Measurements from ENCODE around the gene GSE1. TPM values are rescaled to one million over a fixed set of nuclear protein-coding genes. Genes with fewer than 3 reads are reported as not detected.

GSE1 gene
- total RNA-seq, 6 experiments from 2014 or later: 49.2 to 62.3 (median 58.1) TPM

GRCh38 chr16:85683363-85683762 lies 70.2 kb downstream of the GSE1 start:
- no peak overlapping the region for H3K27ac Mint-ChIP-seq

GRCh38 chr16:85685251-85685650 lies 72.1 kb downstream of the GSE1 start:
- Mint-ChIP-seq H3K4me1 (ENCODE audit: low read depth) (peaks cover 7% of the 10 kb centered on the region; the same call in 1 of the 2 replicates), H3K4me3 (no peak overlapping the region), H3K27ac (no peak overlapping the region), H3K36me3 (ENCODE audit: low read depth) (no peaks in the 10 kb centered on the region), H3K27me3 (ENCODE audit: insufficient read depth) (peaks cover 9% of the 10 kb centered on the region), H3K9me3 (no peaks in the 10 kb centered on the region)
- TF ChIP-seq CTCF (IDR thresholded peaks at IDR 0.05): no peak
- DNase-seq: no peak

More at GRCh38 chr16:85683363-85683762, 70.2 kb downstream of the GSE1 start:
- Mint-ChIP-seq H3K36me3 (ENCODE audit: low read depth) (no peaks in the 10 kb centered on the region), H3K4me1 (ENCODE audit: low read depth) (peaks cover 7% of the 10 kb centered on the region; the same call in 1 of the 2 replicates), H3K4me3 (no peak overlapping the region), H3K27me3 (ENCODE audit: insufficient read depth) (peaks cover 14% of the 10 kb centered on the region), H3K9me3 (no peaks in the 10 kb centered on the region)
- no peak for DNase-seq
- TF ChIP-seq CTCF (IDR thresholded peaks at IDR 0.05): no peak

- H3K9me3 Mint-ChIP-seq: no peaks in the 10 kb centered on the region
- no peak overlapping the region for H3K27ac Mint-ChIP-seq
Measured at GRCh38 chr16:85686912-85687591, 73.9 kb downstream of the GSE1 start.

DNA sequence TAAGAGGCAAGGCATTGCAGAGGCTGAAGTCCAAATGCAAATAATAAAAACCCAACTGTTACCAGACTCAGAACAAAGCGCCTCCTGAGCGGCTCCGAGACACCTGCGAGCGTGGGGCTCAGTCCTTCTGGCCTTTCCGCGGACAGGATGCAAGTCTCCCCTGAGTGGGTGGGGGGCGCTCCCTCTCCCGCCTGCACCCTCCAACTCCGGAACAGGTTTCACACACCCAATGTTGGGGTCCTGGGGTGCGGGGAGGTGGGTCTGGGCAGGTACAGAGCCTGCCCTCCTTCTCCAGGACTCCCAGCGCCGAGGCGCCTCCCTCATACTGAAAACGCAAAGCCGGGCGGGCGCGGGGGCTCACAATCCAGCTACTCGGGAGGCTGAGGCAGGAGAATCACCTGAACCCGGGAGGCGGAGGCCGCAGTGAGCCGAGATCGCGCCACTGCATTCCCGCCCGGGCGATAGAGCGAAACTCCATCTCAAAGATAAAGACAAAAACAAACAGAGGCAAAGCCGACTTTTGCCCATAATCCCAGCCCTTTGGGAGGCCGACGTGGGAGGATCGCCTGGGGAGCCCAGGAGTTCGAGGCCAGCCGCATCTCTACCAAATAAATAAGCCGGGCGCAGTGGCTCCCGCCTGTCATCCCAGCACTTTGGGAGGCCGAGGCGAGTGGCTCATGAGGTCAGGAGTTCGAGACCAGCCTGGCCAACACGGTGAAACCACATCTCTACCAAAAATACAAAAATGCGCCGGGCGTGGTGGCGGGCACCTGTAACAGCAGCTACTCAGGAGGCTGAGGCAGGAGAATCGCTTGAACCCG lies 74.7 kb downstream of the GSE1 start:
- no peak for TF ChIP-seq CTCF (IDR thresholded peaks at IDR 0.05)
- peak overlapping the region; percentile 84 for H3K4me3 Mint-ChIP-seq
- H3K4me1 Mint-ChIP-seq (ENCODE audit: low read depth): peaks cover 7% of the 10 kb centered on the region; the same call in 1 of the 2 replicates
- 0 out of 2 replicates have a peak overlapping the region, but pooled peaks have one; percentile 31 for H3K27ac Mint-ChIP-seq
- H3K36me3 Mint-ChIP-seq (ENCODE audit: low read depth): no peaks in the 10 kb centered on the region
- H3K27me3 Mint-ChIP-seq (ENCODE audit: insufficient read depth): peaks cover 11% of the 10 kb centered on the region
- H3K9me3 Mint-ChIP-seq: no peaks in the 10 kb centered on the region
- no peak for DNase-seq

More at GRCh38 chr16:85686912-85687591, 73.9 kb downstream of the GSE1 start:
- Mint-ChIP-seq H3K4me1 (ENCODE audit: low read depth) (peaks cover 7% of the 10 kb centered on the region; the same call in 1 of the 2 replicates), H3K36me3 (ENCODE audit: low read depth) (no peaks in the 10 kb centered on the region), H3K4me3 (peak overlapping the region; percentile 84), H3K27me3 (ENCODE audit: insufficient read depth) (peaks cover 4% of the 10 kb centered on the region)
- no peak for TF ChIP-seq CTCF (IDR thresholded peaks at IDR 0.05)
- DNase-seq: no peak

DNA sequence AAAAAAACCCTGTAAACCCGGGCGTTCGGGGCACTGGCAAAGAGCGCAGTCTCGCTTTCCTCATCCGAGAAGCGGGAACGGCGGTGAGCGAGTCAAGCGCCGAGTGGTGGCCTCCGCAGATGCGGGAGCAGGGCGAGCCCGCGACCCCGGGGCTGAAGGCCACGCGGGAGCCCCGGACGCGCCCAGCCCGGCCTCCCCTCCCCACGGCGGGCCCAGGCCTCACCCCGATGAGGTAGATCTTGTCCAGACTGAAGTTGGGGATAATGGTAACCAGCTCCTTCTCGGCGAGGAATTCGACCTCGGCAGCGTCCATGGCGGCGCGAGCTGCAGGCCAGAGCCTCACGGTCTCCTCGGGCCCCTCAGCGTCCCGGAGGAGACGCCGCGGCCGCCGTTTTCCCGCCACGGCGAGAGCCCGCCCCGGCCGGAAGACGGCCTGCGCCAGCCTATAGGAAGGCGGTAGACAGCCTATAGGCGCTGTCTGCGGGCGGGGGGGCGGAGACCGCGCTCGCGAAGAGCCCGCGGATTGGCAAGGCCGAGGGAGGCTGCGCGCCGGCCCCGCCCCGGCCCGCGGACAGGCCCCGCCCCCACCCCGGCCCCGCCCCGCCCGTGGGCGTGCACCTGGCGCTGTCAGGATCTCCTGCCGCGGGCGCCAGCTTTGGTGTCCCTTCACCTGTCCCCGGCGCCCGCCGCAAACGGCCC lies 75.6 kb downstream of the GSE1 start, which contains the start of gene GINS2:
Gene GINS2, minus strand, starts transcription at position 369 of the 699 bp plus-strand sequence. Its CDS starts 56 bp downstream, at position 313.
- Mint-ChIP-seq H3K36me3 (ENCODE audit: low read depth) (no peaks in the 10 kb centered on the region), H3K4me1 (ENCODE audit: low read depth) (peaks cover 7% of the 10 kb centered on the region; the same call in 1 of the 2 replicates), H3K27me3 (ENCODE audit: insufficient read depth) (peaks cover 11% of the 10 kb centered on the region), H3K4me3 (peak within 1 kb of the TSS; percentile 84), H3K27ac (0 out of 2 replicates have a peak within 1 kb of the TSS, but pooled peaks have one; percentile 31), H3K9me3 (no peaks in the 10 kb centered on the region)
- TF ChIP-seq CTCF (IDR thresholded peaks at IDR 0.05): no peak
- peak; percentile 80 for DNase-seq

Data from HFFc6 (cell line).